ENCODE results near the gene TOMM20.
"Not testable (repeated sequence)": the region's sequence is repeated elsewhere in the genome, so short reads cannot be mapped to it uniquely, and the experiment has no call there.

Gene TOMM20

GRCh38 chr1:235085411-235086117 lies 43.1 kb downstream of the TOMM20 start:
- not testable (repeated sequence) for H3K36me3 ChIP-seq (ENCODE audit: control insufficient read depth in 1 of 2, insufficient read depth in 2 of 2, low read length in 2 of 2); H3K9me3 ChIP-seq (ENCODE audit: control insufficient read depth in 1 of 2, low read length in 2 of 2); H3K9ac ChIP-seq (ENCODE audit: low read depth in 1 of 2, low read length in 2 of 2); H3K27me3 ChIP-seq (ENCODE audit: control insufficient read depth in 1 of 2, insufficient read depth in 2 of 2, low read length in 2 of 2); H3K4me3 ChIP-seq (ENCODE audit: low read depth in 1 of 2, low read length in 2 of 2); H3K27ac ChIP-seq (ENCODE audit: low read depth, low read length)
- peaks cover 14 to 23% of the 10 kb centered on the region in 2 donors for H3K4me1 ChIP-seq (ENCODE audit: control insufficient read depth in 1 of 2, insufficient read depth in 2 of 2, low read length in 2 of 2)

DNA sequence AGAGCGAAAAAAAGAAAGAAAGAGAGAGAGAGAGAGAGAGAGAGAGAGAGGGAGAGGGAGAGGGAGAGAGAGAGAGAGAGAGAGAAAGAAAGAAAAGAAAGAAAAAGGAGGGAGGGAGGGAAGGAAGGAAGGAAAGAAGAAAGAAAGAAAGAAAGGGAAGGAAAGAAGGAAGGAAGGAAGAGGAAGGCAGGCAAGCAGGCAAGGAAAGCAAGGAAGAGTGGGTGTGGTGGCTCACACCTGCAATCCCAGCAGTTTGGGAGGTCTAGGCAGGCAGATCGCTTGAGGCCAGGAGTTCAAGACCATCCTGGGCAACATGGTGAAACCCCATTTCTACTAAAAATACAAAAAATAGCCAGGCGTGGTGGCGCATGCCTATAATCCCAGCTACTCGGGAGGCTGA lies 47.8 kb downstream of the TOMM20 start:
- not testable (repeated sequence) for H3K27ac ChIP-seq (ENCODE audit: low read depth, low read length); H3K36me3 ChIP-seq (ENCODE audit: control insufficient read depth in 1 of 2, insufficient read depth in 2 of 2, low read length in 2 of 2); H3K9ac ChIP-seq (ENCODE audit: low read depth in 1 of 2, low read length in 2 of 2); H3K9me3 ChIP-seq (ENCODE audit: control insufficient read depth in 1 of 2, low read length in 2 of 2); H3K27me3 ChIP-seq (ENCODE audit: control insufficient read depth in 1 of 2, insufficient read depth in 2 of 2, low read length in 2 of 2); H3K4me3 ChIP-seq (ENCODE audit: low read depth in 1 of 2, low read length in 2 of 2)
- peaks cover 54 to 64% of the 10 kb centered on the region in 2 donors for H3K4me1 ChIP-seq (ENCODE audit: control insufficient read depth in 1 of 2, insufficient read depth in 2 of 2, low read length in 2 of 2)

- not testable (repeated sequence) for H3K27me3 ChIP-seq (ENCODE audit: control insufficient read depth in 1 of 2, insufficient read depth in 2 of 2, low read length in 2 of 2); H3K36me3 ChIP-seq (ENCODE audit: control insufficient read depth in 1 of 2, insufficient read depth in 2 of 2, low read length in 2 of 2); H3K9me3 ChIP-seq (ENCODE audit: control insufficient read depth in 1 of 2, low read length in 2 of 2); H3K4me3 ChIP-seq (ENCODE audit: low read depth in 1 of 2, low read length in 2 of 2)
- H3K9ac ChIP-seq (ENCODE audit: low read depth in 1 of 2, low read length in 2 of 2) = peak overlapping the region; percentile 12 to 44
- peaks cover 59 to 69% of the 10 kb centered on the region in 2 donors for H3K4me1 ChIP-seq (ENCODE audit: control insufficient read depth in 1 of 2, insufficient read depth in 2 of 2, low read length in 2 of 2)
- H3K27ac ChIP-seq (ENCODE audit: low read depth, low read length) = peak overlapping the region; percentile 77
Observed at GRCh38 chr1:235080297-235080657, 48.4 kb downstream of the TOMM20 start.

- H3K27ac ChIP-seq (ENCODE audit: low read depth, low read length) = peak overlapping the region; percentile 83
- no peak overlapping the region for H3K4me3 ChIP-seq (ENCODE audit: low read depth in 1 of 2, low read length in 2 of 2)
- no peaks in the 10 kb centered on the region for H3K27me3 ChIP-seq (ENCODE audit: control insufficient read depth in 1 of 2, insufficient read depth in 2 of 2, low read length in 2 of 2)
- no peaks in the 10 kb centered on the region for H3K9me3 ChIP-seq (ENCODE audit: control insufficient read depth in 1 of 2, low read length in 2 of 2)
- no peaks in the 10 kb centered on the region for H3K36me3 ChIP-seq (ENCODE audit: control insufficient read depth in 1 of 2, insufficient read depth in 2 of 2, low read length in 2 of 2)
- H3K4me1 ChIP-seq (ENCODE audit: control insufficient read depth in 1 of 2, insufficient read depth in 2 of 2, low read length in 2 of 2) = peaks cover 65 to 75% of the 10 kb centered on the region in 2 donors
- H3K9ac ChIP-seq (ENCODE audit: low read depth in 1 of 2, low read length in 2 of 2) = peak overlapping the region; percentile 44 to 54
Observed at GRCh38 chr1:235079443-235080296, 49.0 kb downstream of the TOMM20 start.

DNA sequence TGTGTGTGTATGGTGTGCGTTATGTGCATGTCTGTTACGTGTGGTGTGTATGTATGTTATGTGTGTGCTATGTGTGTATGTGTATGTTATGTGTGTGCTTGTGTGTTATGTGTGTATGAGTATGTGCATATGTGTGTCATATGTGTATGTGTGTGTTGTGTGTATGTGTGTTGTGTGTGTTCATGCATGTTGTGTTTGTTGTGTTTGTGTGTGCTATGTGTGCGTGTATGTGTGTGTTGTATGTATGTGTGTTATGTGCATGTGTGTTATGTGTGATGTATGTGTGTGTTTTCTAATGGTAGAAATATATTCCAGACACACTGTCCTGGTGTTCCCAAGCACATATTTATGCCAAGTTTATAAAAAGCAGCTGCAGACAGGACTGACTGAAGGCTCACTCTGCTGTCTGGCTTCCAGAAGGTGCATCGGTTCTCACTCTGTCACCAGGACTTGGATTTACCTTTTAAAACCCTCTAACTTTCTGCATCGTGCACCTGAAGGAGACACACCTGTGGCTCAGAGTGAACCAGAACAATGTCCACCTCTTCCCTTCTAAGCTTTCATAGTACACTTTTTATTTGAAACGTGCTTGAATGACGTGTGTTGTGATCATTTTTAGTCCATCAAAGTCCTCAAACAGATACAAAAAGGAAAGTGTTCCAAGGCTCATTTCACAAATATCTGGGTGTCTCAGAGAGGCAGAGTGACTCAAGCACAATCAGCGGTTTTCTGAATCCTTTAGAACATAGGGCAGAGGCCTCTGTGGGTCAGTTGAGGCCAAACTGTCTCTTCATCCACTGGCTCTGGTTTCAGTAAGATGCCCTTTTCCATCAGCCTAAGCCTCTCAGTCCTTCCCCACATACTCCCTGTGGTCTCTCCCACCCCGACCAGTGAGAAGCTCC lies 49.9 kb downstream of the TOMM20 start:
- Histone ChIP-seq H3K4me3 (ENCODE audit: low read depth in 1 of 2, low read length in 2 of 2) (no peak overlapping the region), H3K27ac (ENCODE audit: low read depth, low read length) (peak overlapping the region; percentile 83), H3K9me3 (ENCODE audit: control insufficient read depth in 1 of 2, low read length in 2 of 2) (no peaks in the 10 kb centered on the region), H3K27me3 (ENCODE audit: control insufficient read depth in 1 of 2, insufficient read depth in 2 of 2, low read length in 2 of 2) (no peaks in the 10 kb centered on the region), H3K36me3 (ENCODE audit: control insufficient read depth in 1 of 2, insufficient read depth in 2 of 2, low read length in 2 of 2) (no peaks in the 10 kb centered on the region), H3K4me1 (ENCODE audit: control insufficient read depth in 1 of 2, insufficient read depth in 2 of 2, low read length in 2 of 2) (peaks cover 69 to 79% of the 10 kb centered on the region in 2 donors), H3K9ac (ENCODE audit: low read depth in 1 of 2, low read length in 2 of 2) (peak overlapping the region; percentile 36 to 54)

DNA sequence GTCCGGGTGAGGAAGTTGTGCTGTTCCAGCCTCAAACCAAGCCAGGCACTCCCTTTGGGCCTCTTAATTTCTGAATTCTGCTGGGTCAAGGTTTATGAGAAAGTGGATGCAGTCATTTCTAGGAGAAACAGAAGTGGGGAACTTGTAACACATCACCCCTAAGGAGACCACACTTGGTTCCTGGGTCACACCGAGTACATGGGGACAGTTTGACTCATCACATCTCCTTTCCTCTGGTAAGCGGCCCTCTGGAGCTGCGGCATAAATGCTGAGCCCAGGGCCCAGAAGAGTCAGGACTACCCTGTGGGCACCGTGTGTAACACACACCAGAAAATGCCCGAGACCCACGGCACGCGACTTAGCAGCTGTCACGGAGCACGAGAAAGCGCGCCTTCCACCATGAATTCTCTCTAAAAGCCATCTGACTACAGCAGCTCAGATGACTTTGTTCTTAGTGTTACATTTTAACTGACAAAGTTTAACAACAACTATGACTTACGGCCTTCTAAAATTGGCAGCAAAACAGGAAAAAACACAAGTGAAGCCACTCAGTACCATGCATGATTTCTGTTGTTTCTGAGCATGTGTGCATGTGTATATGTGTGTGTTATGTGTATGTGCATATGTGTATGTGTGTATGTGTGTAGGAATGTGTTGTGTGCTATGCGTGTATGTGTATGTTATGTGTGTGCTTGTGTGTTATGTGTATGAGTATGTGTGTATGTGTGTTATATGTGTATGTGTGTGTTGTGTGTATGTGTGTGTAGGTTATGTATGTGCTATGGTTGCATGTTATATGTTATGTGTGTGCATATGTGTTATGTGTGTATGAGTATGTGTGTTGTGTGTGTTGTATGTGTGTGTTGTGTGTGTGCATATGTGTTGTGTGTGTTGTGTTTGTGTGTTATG lies 50.8 kb downstream of the TOMM20 start:
- peaks cover 68 to 79% of the 10 kb centered on the region in 2 donors for H3K4me1 ChIP-seq (ENCODE audit: control insufficient read depth in 1 of 2, insufficient read depth in 2 of 2, low read length in 2 of 2)
- no peaks in the 10 kb centered on the region for H3K27me3 ChIP-seq (ENCODE audit: control insufficient read depth in 1 of 2, insufficient read depth in 2 of 2, low read length in 2 of 2)
- no peaks in the 10 kb centered on the region for H3K9me3 ChIP-seq (ENCODE audit: control insufficient read depth in 1 of 2, low read length in 2 of 2)
- H3K9ac ChIP-seq (ENCODE audit: low read depth in 1 of 2, low read length in 2 of 2) = peak overlapping the region; percentile 43 to 54
- no peak overlapping the region for H3K4me3 ChIP-seq (ENCODE audit: low read depth in 1 of 2, low read length in 2 of 2)
- H3K27ac ChIP-seq (ENCODE audit: low read depth, low read length) = peak overlapping the region; percentile 50
- H3K36me3 ChIP-seq (ENCODE audit: control insufficient read depth in 1 of 2, insufficient read depth in 2 of 2, low read length in 2 of 2) = no peaks in the 10 kb centered on the region

DNA sequence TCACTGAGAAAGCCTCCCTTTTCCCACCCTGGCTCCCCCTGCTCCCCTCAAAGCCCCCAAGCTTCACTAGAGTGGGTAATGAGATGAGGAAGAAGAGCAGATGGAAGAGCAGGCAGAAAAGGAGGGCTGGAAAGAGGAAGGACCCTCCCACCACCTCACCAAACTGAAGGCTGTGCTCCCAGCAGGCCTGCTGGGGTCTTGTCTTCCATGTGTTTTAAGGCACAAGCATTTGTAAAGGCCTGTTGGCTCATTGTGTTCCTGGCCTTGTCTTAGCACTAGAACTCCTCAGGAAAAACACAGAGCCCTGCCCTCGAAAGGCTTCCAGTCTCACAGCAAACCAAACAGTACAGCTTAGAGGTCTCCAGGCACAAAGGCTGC lies 51.5 kb downstream of the TOMM20 start:
- Histone ChIP-seq H3K4me3 (ENCODE audit: low read depth in 1 of 2, low read length in 2 of 2) (no peak overlapping the region), H3K27ac (ENCODE audit: low read depth, low read length) (peak overlapping the region; percentile 50), H3K9me3 (ENCODE audit: control insufficient read depth in 1 of 2, low read length in 2 of 2) (no peaks in the 10 kb centered on the region), H3K9ac (ENCODE audit: low read depth in 1 of 2, low read length in 2 of 2) (peak overlapping the region; percentile 10 to 43), H3K27me3 (ENCODE audit: control insufficient read depth in 1 of 2, insufficient read depth in 2 of 2, low read length in 2 of 2) (no peaks in the 10 kb centered on the region), H3K36me3 (ENCODE audit: control insufficient read depth in 1 of 2, insufficient read depth in 2 of 2, low read length in 2 of 2) (no peaks in the 10 kb centered on the region), H3K4me1 (ENCODE audit: control insufficient read depth in 1 of 2, insufficient read depth in 2 of 2, low read length in 2 of 2) (peaks cover 68 to 76% of the 10 kb centered on the region in 2 donors)

GRCh38 chr1:235076504-235077162 lies 52.0 kb downstream of the TOMM20 start:
- H3K4me3 ChIP-seq (ENCODE audit: low read depth in 1 of 2, low read length in 2 of 2) = no peak overlapping the region
- H3K27me3 ChIP-seq (ENCODE audit: control insufficient read depth in 1 of 2, insufficient read depth in 2 of 2, low read length in 2 of 2) = no peaks in the 10 kb centered on the region
- H3K9ac ChIP-seq (ENCODE audit: low read depth in 1 of 2, low read length in 2 of 2) = peak overlapping the region; percentile 10 to 22
- no peaks in the 10 kb centered on the region for H3K9me3 ChIP-seq (ENCODE audit: control insufficient read depth in 1 of 2, low read length in 2 of 2)
- H3K4me1 ChIP-seq (ENCODE audit: control insufficient read depth in 1 of 2, insufficient read depth in 2 of 2, low read length in 2 of 2) = peaks cover 68 to 76% of the 10 kb centered on the region in 2 donors
- no peak overlapping the region for H3K27ac ChIP-seq (ENCODE audit: low read depth, low read length)
- H3K36me3 ChIP-seq (ENCODE audit: control insufficient read depth in 1 of 2, insufficient read depth in 2 of 2, low read length in 2 of 2) = no peaks in the 10 kb centered on the region

- Histone ChIP-seq H3K9me3 (ENCODE audit: control insufficient read depth in 1 of 2, low read length in 2 of 2) (no peaks in the 10 kb centered on the region), H3K9ac (ENCODE audit: low read depth in 1 of 2, low read length in 2 of 2) (no peak overlapping the region), H3K4me1 (ENCODE audit: control insufficient read depth in 1 of 2, insufficient read depth in 2 of 2, low read length in 2 of 2) (peaks cover 68 to 70% of the 10 kb centered on the region in 2 donors), H3K27ac (ENCODE audit: low read depth, low read length) (peak overlapping the region; percentile 89), H3K36me3 (ENCODE audit: control insufficient read depth in 1 of 2, insufficient read depth in 2 of 2, low read length in 2 of 2) (no peaks in the 10 kb centered on the region), H3K27me3 (ENCODE audit: control insufficient read depth in 1 of 2, insufficient read depth in 2 of 2, low read length in 2 of 2) (no peaks in the 10 kb centered on the region), H3K4me3 (ENCODE audit: low read depth in 1 of 2, low read length in 2 of 2) (peak overlapping the region in 1 of 2 donors; percentile 22)
Observed at GRCh38 chr1:235075777-235076308, 52.8 kb downstream of the TOMM20 start.
